HL-60 (cell line): ENCODE data around the gene TNFRSF12A.

Source experiments
- DNase-seq, 2 experiments: peaks; one replicate each; pipeline ENCODE4 v3.0.0-alpha.2; 2010 to 2020; ENCODE audit warnings: low read depth in 1 of 2, low spot score in 1 of 2
- H3K27ac ChIP-seq: fragments of 250-450 bp; sonication (Bioruptor Pico); replicated peaks from 2 replicates; pipeline ENCODE4 v1.5.1; 2020; ENCODE audit warnings: mild to moderate bottlenecking, moderate library complexity
- H3K27me3 ChIP-seq: fragments of 250-450 bp; sonication (Bioruptor Pico); 2 replicates; pipeline ENCODE4 v1.5.1; 2021; ENCODE audit warnings: mild to moderate bottlenecking, moderate library complexity; ENCODE audit not compliant: insufficient read depth, poor library complexity, severe bottlenecking
- H3K4me3 ChIP-seq: replicated peaks from 2 replicates; pipeline ENCODE4 v1.5.1; 2011; ENCODE audit warnings: mild to moderate bottlenecking, control low read depth, low read length; ENCODE audit not compliant: insufficient read depth
- CTCF ChIP-seq: IDR thresholded peaks from one replicate; pipeline ENCODE4 v1.5.1; 2011; ENCODE audit warnings: low read length, control low read depth, inconsistent platforms; ENCODE audit not compliant: insufficient read depth
- GABPA ChIP-seq: IDR thresholded peaks from 2 replicates; pipeline ENCODE4 v1.6.1; 2012; ENCODE audit warnings: low read depth
- POLR2AphosphoS5 ChIP-seq: IDR thresholded peaks from 2 replicates; pipeline ENCODE4 v1.6.1; 2012; ENCODE audit warnings: low read depth
- SPI1 ChIP-seq: IDR thresholded peaks from 2 replicates; pipeline ENCODE4 v1.6.1; 2012; ENCODE audit warnings: low read depth, mild to moderate bottlenecking, borderline replicate concordance
- TF ChIP-seq, protein P1 (sequence below): IDR thresholded peaks from 2 replicates; pipeline ENCODE4 v1.6.1; 2012; ENCODE audit warnings: low read depth; ENCODE audit not compliant: insufficient replicate concordance

Gene TNFRSF12A

GRCh38 chr16:3013491-3013951 lies 6.6 kb upstream of the TNFRSF12A start:
- Histone ChIP-seq H3K27me3 (no peaks in the 10 kb centered on the region), H3K4me3 (no peak overlapping the region), H3K27ac (no peak overlapping the region)
- TF ChIP-seq SPI1 (no peak), CTCF (no peak)
- DNase-seq: no peak

DNA sequence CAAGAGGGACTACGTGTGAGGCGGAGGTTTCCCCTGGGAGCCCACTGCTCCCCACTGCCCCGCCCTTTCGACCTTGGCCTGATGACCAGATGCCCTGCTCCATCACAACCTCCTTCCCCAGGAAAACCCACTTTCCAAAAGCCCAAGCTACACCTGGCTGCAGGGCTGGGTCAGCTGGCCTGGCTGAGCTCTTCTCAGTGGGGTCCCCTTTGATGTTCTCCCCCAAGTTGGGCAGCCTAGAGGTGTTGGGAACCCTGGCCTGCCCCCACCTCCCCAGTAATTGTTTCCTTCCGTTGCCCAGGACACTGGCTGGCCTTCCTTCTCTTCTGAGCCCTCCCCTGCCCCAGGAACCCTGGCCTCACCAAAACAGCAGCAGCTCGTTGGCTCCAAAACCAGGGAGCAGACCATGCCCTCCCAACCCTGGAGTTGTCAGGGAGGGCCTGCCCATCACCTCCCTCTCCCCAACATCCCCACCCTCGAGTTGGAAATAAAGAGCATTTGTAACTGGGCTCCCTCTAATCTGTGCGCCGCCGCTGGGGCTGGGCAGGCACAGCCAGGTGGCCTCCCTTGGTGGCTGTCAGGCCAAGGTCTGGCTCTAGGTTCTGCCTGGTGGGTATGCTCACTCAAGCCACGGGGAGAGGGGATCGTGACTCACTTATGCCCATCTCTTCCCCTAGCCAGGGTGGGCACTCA lies 6.0 kb upstream of the TNFRSF12A start:
- TF ChIP-seq, protein P1, sequence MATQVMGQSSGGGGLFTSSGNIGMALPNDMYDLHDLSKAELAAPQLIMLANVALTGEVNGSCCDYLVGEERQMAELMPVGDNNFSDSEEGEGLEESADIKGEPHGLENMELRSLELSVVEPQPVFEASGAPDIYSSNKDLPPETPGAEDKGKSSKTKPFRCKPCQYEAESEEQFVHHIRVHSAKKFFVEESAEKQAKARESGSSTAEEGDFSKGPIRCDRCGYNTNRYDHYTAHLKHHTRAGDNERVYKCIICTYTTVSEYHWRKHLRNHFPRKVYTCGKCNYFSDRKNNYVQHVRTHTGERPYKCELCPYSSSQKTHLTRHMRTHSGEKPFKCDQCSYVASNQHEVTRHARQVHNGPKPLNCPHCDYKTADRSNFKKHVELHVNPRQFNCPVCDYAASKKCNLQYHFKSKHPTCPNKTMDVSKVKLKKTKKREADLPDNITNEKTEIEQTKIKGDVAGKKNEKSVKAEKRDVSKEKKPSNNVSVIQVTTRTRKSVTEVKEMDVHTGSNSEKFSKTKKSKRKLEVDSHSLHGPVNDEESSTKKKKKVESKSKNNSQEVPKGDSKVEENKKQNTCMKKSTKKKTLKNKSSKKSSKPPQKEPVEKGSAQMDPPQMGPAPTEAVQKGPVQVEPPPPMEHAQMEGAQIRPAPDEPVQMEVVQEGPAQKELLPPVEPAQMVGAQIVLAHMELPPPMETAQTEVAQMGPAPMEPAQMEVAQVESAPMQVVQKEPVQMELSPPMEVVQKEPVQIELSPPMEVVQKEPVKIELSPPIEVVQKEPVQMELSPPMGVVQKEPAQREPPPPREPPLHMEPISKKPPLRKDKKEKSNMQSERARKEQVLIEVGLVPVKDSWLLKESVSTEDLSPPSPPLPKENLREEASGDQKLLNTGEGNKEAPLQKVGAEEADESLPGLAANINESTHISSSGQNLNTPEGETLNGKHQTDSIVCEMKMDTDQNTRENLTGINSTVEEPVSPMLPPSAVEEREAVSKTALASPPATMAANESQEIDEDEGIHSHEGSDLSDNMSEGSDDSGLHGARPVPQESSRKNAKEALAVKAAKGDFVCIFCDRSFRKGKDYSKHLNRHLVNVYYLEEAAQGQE: no peak
- no peak for TF ChIP-seq POLR2AphosphoS5
- no peak for TF ChIP-seq GABPA
- TF ChIP-seq SPI1: no peak
- TF ChIP-seq CTCF: no peak
- Histone ChIP-seq H3K27ac (no peak overlapping the region), H3K27me3 (no peaks in the 10 kb centered on the region), H3K4me3 (no peak overlapping the region)
- DNase-seq: no peak

GRCh38 chr16:3014971-3015370 lies 5.2 kb upstream of the TNFRSF12A start:
- TF ChIP-seq GABPA: no peak
- no peak for TF ChIP-seq CTCF
- no peak for TF ChIP-seq SPI1
- TF ChIP-seq POLR2AphosphoS5: no peak
- TF ChIP-seq, protein P1: no peak
- Histone ChIP-seq H3K27me3 (no peaks in the 10 kb centered on the region), H3K4me3 (no peak overlapping the region)

More at GRCh38 chr16:3014971-3015370, 5.2 kb upstream of the TNFRSF12A start:
- no peak overlapping the region for H3K27ac ChIP-seq
- no peak for DNase-seq
